Natural killer cell (primary cell): ENCODE results near the gene LCA5L. TPM values are rescaled to one million over a fixed set of nuclear protein-coding genes. Genes with fewer than 3 reads are reported as not detected.

Source experiments
- ATAC-seq, 3 donors: fragments of 150-1000 bp in 2 of 3; fragments of 200-7000 bp in 1 of 3; cut with Tn5 transposase; 1 replicate in 1 of 3; 2 replicates in 2 of 3; pipeline ENCODE4 v1.10.0; 2021; ENCODE audit warnings: mild to moderate bottlenecking in 2 of 3, moderate library complexity in 2 of 3
- DNase-seq, 2 donors: peaks; one replicate each; pipeline versions ENCODE4 v3.0.0 to v3.0.0-alpha.2; 2013 to 2021; ENCODE audit warnings: mixed read lengths in 1 of 2
- H3K27ac ChIP-seq: one replicate; pipeline ENCODE4 v1.5.1; 2013; ENCODE audit warnings: mild to moderate bottlenecking, low read length
- H3K27me3 ChIP-seq: one replicate; pipeline ENCODE4 v1.6.1; 2013; ENCODE audit warnings: low read length; ENCODE audit not compliant: control insufficient read depth, insufficient read depth
- H3K36me3 ChIP-seq: one replicate; pipeline ENCODE4 v1.6.1; 2013; ENCODE audit warnings: low read length; ENCODE audit not compliant: control insufficient read depth, insufficient read depth
- H3K4me1 ChIP-seq: one replicate; pipeline ENCODE4 v1.6.1; 2013; ENCODE audit warnings: low read length; ENCODE audit not compliant: control insufficient read depth, insufficient read depth
- H3K4me3 ChIP-seq: one replicate; pipeline ENCODE4 v1.5.1; 2013; ENCODE audit warnings: low read length
- H3K9me3 ChIP-seq: one replicate; pipeline ENCODE4 v1.6.1; 2013; ENCODE audit warnings: low read length; ENCODE audit not compliant: control insufficient read depth, insufficient read depth
- H3K27ac Mint-ChIP-seq, 2 donors: one replicate each; pipeline ENCODE4 v1.8.0; 2022; ENCODE audit warnings: mild to moderate bottlenecking in 2 of 2, mixed read lengths in 2 of 2, moderate library complexity in 1 of 2
- H3K27me3 Mint-ChIP-seq, 2 donors: one replicate each; pipeline ENCODE4 v1.8.0; 2022; ENCODE audit warnings: low read depth in 2 of 2, mixed read lengths in 2 of 2
- H3K36me3 Mint-ChIP-seq: one replicate; pipeline ENCODE4 v1.8.0; 2022; ENCODE audit warnings: mixed read lengths
- H3K4me1 Mint-ChIP-seq, 2 donors: one replicate each; pipeline ENCODE4 v1.8.0; 2022; ENCODE audit warnings: mixed read lengths in 2 of 2
- H3K4me3 Mint-ChIP-seq: one replicate; pipeline ENCODE4 v1.8.0; 2022; ENCODE audit warnings: mild to moderate bottlenecking, moderate library complexity, mixed read lengths
- H3K9me3 Mint-ChIP-seq, 2 donors: one replicate each; pipeline ENCODE4 v1.8.0; 2022; ENCODE audit warnings: mixed read lengths in 2 of 2
- CTCF ChIP-seq: fragments of 200-600 bp; IDR thresholded peaks from one replicate; pipeline ENCODE4 v1.8.0; 2022; ENCODE audit warnings: antibody characterized with exemption
- WGBS: methylation state at CpG from one replicate; pipeline ENCODE4 v1.1.7; 2013; ENCODE audit warnings: missing lambda C conversion rate; ENCODE audit not compliant: insufficient coverage; 5-methylcytosine and 5-hydroxymethylcytosine counted together
- intact Hi-C: fragments of 100-400 bp; cut with micrococcal nuclease; formaldehyde crosslinking; loops from one replicate; pipeline ENCODE4 v1.14.2; 2022
- total RNA-seq, 4 donors: library from RNA; stranded (reverse); fragments of 120-200 nt in 1 of 4; gene quantifications; one replicate each; pipeline versions ENCODE4 v1.2.3 to v1.2.4, GENCODE V29; 2013 to 2022

LCA5L gene
- total RNA-seq, 3 donors from 2014 or later (not counting 1 experiment from before 2014, with no cell fraction given): 0.14 to 0.84 TPM; not detected in 1

- Mint-ChIP-seq H3K9me3 (no peaks in the 10 kb centered on the region), H3K27ac (no peak overlapping the region), H3K27me3 (peaks cover 20 to 33% of the 10 kb centered on the region in 2 donors), H3K36me3 (no peaks in the 10 kb centered on the region), H3K4me3 (no peak overlapping the region), H3K4me1 (no peaks in the 10 kb centered on the region)
- WGBS: 75% methylated on average over 4 of the region's 6 CpGs
- Histone ChIP-seq H3K4me1 (no peaks in the 10 kb centered on the region), H3K9me3 (no peaks in the 10 kb centered on the region), H3K4me3 (no peak overlapping the region), H3K27me3 (no peaks in the 10 kb centered on the region), H3K36me3 (no peaks in the 10 kb centered on the region), H3K27ac (no peak overlapping the region)
- TF ChIP-seq CTCF: no peak
- intact Hi-C loops: no loop called here
- no peak for DNase-seq
- ATAC-seq: no peak
Observed at GRCh38 chr21:39363607-39364555, 81.7 kb downstream of the LCA5L start.

GRCh38 chr21:39362733-39363132 lies 82.8 kb downstream of the LCA5L start:
- no peak overlapping the region for H3K27ac Mint-ChIP-seq
- ATAC-seq (no peak), DNase-seq (no peak)
- Histone ChIP-seq H3K4me3 (no peak overlapping the region), H3K9me3 (no peaks in the 10 kb centered on the region), H3K27ac (no peak overlapping the region), H3K36me3 (no peaks in the 10 kb centered on the region), H3K4me1 (no peaks in the 10 kb centered on the region), H3K27me3 (no peaks in the 10 kb centered on the region)
- WGBS: 100% methylated on average over 2 of the region's 3 CpGs
- no peaks in the 10 kb centered on the region for H3K9me3 Mint-ChIP-seq
- TF ChIP-seq CTCF: no peak
- no peaks in the 10 kb centered on the region for H3K36me3 Mint-ChIP-seq
- peaks cover 20 to 32% of the 10 kb centered on the region in 2 donors for H3K27me3 Mint-ChIP-seq
- intact Hi-C loops: no loop called here
- no peak overlapping the region for H3K4me3 Mint-ChIP-seq
- no peaks in the 10 kb centered on the region for H3K4me1 Mint-ChIP-seq

- H3K4me1 Mint-ChIP-seq: no peaks in the 10 kb centered on the region
- no peak for DNase-seq
- no peaks in the 10 kb centered on the region for H3K36me3 ChIP-seq
- H3K4me1 ChIP-seq: no peaks in the 10 kb centered on the region
- no peaks in the 10 kb centered on the region for H3K9me3 ChIP-seq
- no peak overlapping the region for H3K27ac Mint-ChIP-seq
- WGBS: 94% methylated on average over 4 of the region's 4 CpGs
- no peak for ATAC-seq
- no peak overlapping the region for H3K4me3 Mint-ChIP-seq
- no peaks in the 10 kb centered on the region for H3K27me3 ChIP-seq
- H3K36me3 Mint-ChIP-seq: no peaks in the 10 kb centered on the region
- H3K27ac ChIP-seq: no peak overlapping the region
- no peaks in the 10 kb centered on the region for H3K9me3 Mint-ChIP-seq
- no peak for TF ChIP-seq CTCF
- peaks cover 37 to 55% of the 10 kb centered on the region in 2 donors for H3K27me3 Mint-ChIP-seq
- intact Hi-C loops: no loop called here
- no peak overlapping the region for H3K4me3 ChIP-seq
Observed at GRCh38 chr21:39359382-39359781, 86.2 kb downstream of the LCA5L start.

Other genes starting within 250 kb of the LCA5L start
- 10 to 100 TPM; 92.0 to 93.8 (median 93.3) TPM for gene BRWD1, start 132.1 kb downstream of the LCA5L start, total RNA-seq
- gene HMGN1, start 96.7 kb downstream of the LCA5L start, total RNA-seq: 100 to 1,000 TPM; 187 to 228 (median 219) TPM
- 1 to 10 TPM in 1 of 3 donors, under 1 TPM in 1, not detected in 1; 0.75 to 1.3 TPM for gene SH3BGR, start 6.2 kb upstream of the LCA5L start, total RNA-seq
- gene B3GALT5, start 167.2 kb upstream of the LCA5L start, total RNA-seq: under 1 TPM in 1 of 3 donors, not detected in 2; 0.05 TPM